Measurements from ENCODE around the gene SAP30L.

DNA sequence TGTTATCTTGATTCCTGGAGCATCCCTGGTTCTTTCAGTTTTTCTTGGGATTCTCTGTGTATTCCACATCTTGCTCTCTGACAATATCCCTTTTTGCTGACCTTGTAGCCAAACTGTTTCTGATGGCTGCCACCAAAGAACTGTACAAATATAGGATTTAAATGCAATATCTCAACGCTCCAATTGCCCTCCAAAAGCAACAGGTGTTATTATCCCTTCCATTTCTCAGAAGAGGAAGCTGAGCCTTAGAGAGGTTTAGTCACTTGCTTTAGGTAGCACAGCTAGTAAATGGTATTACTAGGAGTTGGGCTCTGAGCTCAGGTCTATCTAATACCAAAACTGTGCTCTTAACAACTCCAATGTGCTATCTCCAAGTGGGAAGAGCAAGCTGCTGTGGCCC is 56.4 kb downstream of the SAP30L start:
- TF ChIP-seq POLR2A (IDR thresholded peaks at IDR 0.05) (no peak), CTCF (IDR thresholded peaks at IDR 0.05) (no peak), POLR2AphosphoS5 (IDR thresholded peaks at IDR 0.05) (no peak), EP300 (IDR thresholded peaks at IDR 0.05) (no peak)

Measured in sigmoid colon (tissue), 4 donors.